Esophagus muscularis mucosa (tissue), 3 donors: ENCODE results near the gene TLX1.

Source experiments
- CTCF ChIP-seq, 3 experiments: fragments of 200-600 bp in 2 of 3; fragments of 450-650 bp in 1 of 3; sonication (generic) in 2 of 3; IDR thresholded peaks; one replicate each; pipeline ENCODE4 v1.5.1; 2017 to 2019; ENCODE audit warnings: antibody characterized with exemption in 3 of 3, mild to moderate bottlenecking in 2 of 3, moderate library complexity in 1 of 3
- POLR2AphosphoS5 ChIP-seq, 2 donors: sonication (generic); formaldehyde crosslinking; IDR thresholded peaks; one replicate each; pipeline ENCODE4 v1.6.1; 2017; ENCODE audit warnings: antibody characterized with exemption in 2 of 2

- TF ChIP-seq CTCF (IDR thresholded peaks at IDR 0.05) (no peak), POLR2AphosphoS5 (IDR thresholded peaks at IDR 0.05) (no peak)
Measured at GRCh38 chr10:101090597-101090996, 40.5 kb upstream of the TLX1 start.
